Bronchial epithelial cell (primary cell): ENCODE data around the gene CDX2. TPM values are rescaled to one million over a fixed set of nuclear protein-coding genes. Genes with fewer than 3 reads are reported as not detected.

Experiments used
- DNase-seq: peaks from one replicate; pipeline ENCODE4 v3.0.0-alpha.2; 2010; ENCODE audit warnings: low read depth
- FAIRE-seq: peaks from 2 replicates; lab custom pipeline; 2011; peaks lifted over from hg19 to GRCh38; lab: Jason Lieb, UNC
- H3K27me3 ChIP-seq: 2 replicates; pipeline ENCODE4 v1.5.1; 2011; ENCODE audit warnings: low read length; ENCODE audit not compliant: control insufficient read depth, insufficient read depth
- H3K36me3 ChIP-seq: 2 replicates; pipeline ENCODE4 v1.5.1; 2011; ENCODE audit warnings: low read length; ENCODE audit not compliant: control insufficient read depth, insufficient read depth
- H3K4me3 ChIP-seq: 2 replicates; pipeline ENCODE4 v1.5.1; 2011; ENCODE audit warnings: mild to moderate bottlenecking, low read depth, low read length, control low read depth
- CTCF ChIP-seq: IDR thresholded peaks from 2 replicates; pipeline ENCODE4 v1.5.1; 2011; ENCODE audit warnings: mild to moderate bottlenecking, moderate library complexity, low read length, control low read depth, inconsistent platforms; ENCODE audit not compliant: insufficient read depth, severe bottlenecking
- total RNA-seq: library from RNA; depleted of rRNA; stranded (reverse); fragments of >200 nt; gene quantifications from 2 replicates; pipeline ENCODE4 v1.2.1, GENCODE V29; 2014

Gene CDX2
- not detected in 2 replicates for total RNA-seq

DNA sequence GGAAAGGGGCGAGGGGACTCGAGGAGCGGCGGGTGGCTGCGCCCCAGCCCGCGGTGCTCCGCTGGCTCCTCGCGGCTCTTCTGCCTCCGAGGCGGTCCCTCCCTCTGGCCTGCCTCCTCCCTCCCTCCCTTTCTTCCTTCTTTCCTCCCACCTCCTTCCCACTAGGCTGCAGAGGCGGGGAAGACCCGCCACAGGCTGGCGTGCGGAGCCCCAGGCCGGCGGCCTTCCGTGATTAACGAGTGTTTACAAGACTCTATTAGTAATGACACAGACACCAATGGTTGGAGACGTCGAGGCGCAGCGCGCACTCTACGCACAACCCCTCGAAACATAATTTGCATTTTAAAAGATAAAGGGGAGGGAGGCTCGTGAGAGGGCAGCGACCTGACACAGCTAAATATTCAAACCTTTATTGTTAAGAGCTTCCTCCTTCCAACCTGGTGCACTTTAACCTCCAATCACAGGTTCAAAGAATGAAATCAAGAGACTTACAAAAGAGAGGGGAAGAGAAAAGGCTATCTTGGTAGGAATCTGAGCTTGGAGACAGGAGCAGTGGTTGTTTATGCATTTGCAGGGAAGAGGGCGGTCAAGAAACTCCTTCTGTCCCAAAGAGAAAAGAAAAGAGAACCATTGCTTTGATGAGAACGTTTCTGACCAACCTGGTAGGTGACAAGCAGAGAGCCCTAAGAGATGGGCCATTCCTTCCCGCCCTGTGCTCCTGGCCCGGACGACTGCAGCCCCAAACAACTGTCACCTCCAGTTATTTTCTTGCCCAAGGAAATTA lies at the start of gene CDX2:
CDX2 (minus strand) TSS at position 234 of the 784 bp plus-strand sequence. CDS start 309 bp downstream, outside the sequence.
- no peak for DNase-seq
- Histone ChIP-seq H3K27me3 (peaks cover 74% of the 10 kb centered on the region), H3K36me3 (no peaks in the 10 kb centered on the region), H3K4me3 (no peak within 1 kb of the TSS)
- TF ChIP-seq CTCF: no peak
- FAIRE-seq: peak; percentile 7

DNA sequence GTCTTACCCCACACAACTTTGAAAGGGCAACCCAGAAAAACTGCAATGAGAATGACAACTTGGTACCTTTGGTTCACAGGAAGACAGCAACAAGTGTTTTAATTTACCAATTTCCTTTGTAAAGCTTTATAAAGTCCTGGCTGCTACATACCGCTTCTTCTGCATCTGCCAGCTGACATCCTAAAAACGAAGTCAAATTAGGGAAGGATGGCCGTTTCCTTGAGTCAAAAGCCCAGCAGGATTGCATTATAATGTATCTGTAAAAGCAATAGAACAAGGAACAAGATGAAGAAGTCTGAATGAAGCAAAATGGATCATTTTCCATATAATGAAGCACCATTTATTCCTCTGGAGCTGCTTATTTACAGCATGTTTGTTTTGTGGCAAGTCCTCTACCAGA lies 45.2 kb upstream of the CDX2 start:
- TF ChIP-seq CTCF: no peak
- no peak overlapping the region for H3K4me3 ChIP-seq
- H3K27me3 ChIP-seq: no peaks in the 10 kb centered on the region
- no peak for FAIRE-seq
- H3K36me3 ChIP-seq: no peaks in the 10 kb centered on the region
- DNase-seq: no peak

- DNase-seq: no peak
- no peak for TF ChIP-seq CTCF
- no peak overlapping the region for H3K4me3 ChIP-seq
- H3K27me3 ChIP-seq: no peaks in the 10 kb centered on the region
- H3K36me3 ChIP-seq: no peaks in the 10 kb centered on the region
- no peak for FAIRE-seq
Observed at GRCh38 chr13:28013482-28013881, 44.4 kb upstream of the CDX2 start.

GRCh38 chr13:28012896-28013295 lies 43.8 kb upstream of the CDX2 start:
- Histone ChIP-seq H3K36me3 (no peaks in the 10 kb centered on the region), H3K27me3 (no peaks in the 10 kb centered on the region), H3K4me3 (no peak overlapping the region)
- DNase-seq (peak; percentile 59), FAIRE-seq (no peak)
- no peak for TF ChIP-seq CTCF

DNA sequence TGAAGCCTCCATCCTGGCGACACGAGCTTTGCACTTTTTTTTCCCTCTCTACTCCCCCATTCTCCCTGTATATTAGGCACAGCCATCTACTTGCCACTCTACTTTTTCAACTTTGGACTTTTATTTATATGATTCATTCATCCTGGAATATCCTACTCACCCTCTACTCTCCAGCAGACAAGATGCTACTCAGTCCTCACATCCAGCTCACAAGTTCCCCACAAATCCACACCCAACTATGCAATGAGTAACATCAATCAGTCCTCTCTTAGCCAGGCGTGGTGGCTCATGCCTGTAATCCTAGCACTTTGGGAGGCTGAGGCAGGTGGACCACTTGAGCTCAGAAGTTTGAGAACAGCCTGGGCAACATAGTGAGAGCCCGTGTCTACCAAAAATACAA lies 43.3 kb upstream of the CDX2 start:
- Histone ChIP-seq H3K27me3 (no peaks in the 10 kb centered on the region), H3K36me3 (no peaks in the 10 kb centered on the region), H3K4me3 (no peak overlapping the region)
- no peak for TF ChIP-seq CTCF
- FAIRE-seq: no peak
- DNase-seq: peak; percentile 47
